Gastrocnemius medialis (tissue), 4 donors: ENCODE measurements around the gene ELFN2. TPM values are rescaled to one million over a fixed set of nuclear protein-coding genes. Genes with fewer than 3 reads are reported as not detected.

Source experiments
- ATAC-seq, 2 donors: fragments of 150-250 bp; one replicate each; pipeline ENCODE4 v1.9.1; 2016
- DNase-seq, 2 donors: peaks; one replicate each; pipeline ENCODE4 v3.0.0-alpha.2; 2019
- H3K27ac ChIP-seq, 4 donors: fragments of 200-600 bp; sonication (generic); 1 replicate in 1 of 4; 2 replicates in 3 of 4; pipeline ENCODE4 v1.5.1; 2016 to 2018; ENCODE audit warnings: mild to moderate bottlenecking in 2 of 4, moderate library complexity in 1 of 4
- H3K27me3 ChIP-seq, 3 donors: fragments of 200-600 bp; sonication (generic) in 2 of 3; 1 replicate in 1 of 3; 2 replicates in 2 of 3; pipeline versions ENCODE4 v1.5.1 to v1.6.0; 2016 to 2019; ENCODE audit warnings: mild to moderate bottlenecking in 1 of 3, moderate library complexity in 1 of 3
- H3K36me3 ChIP-seq, 2 donors: fragments of 200-600 bp; sonication (generic) in 1 of 2; one replicate each; pipeline ENCODE4 v1.5.1; 2017 to 2018
- H3K4me1 ChIP-seq, 2 donors: fragments of 200-600 bp; sonication (generic) in 1 of 2; one replicate each; pipeline ENCODE4 v1.5.1; 2016 to 2017; ENCODE audit warnings: mild to moderate bottlenecking in 2 of 2
- H3K4me3 ChIP-seq, 4 donors: fragments of 200-600 bp; sonication (generic) in 3 of 4; 1 replicate in 1 of 4; 2 replicates in 3 of 4; pipeline ENCODE4 v1.5.1; 2016 to 2019; ENCODE audit warnings: mild to moderate bottlenecking in 2 of 4
- H3K9me3 ChIP-seq, 3 donors: fragments of 200-600 bp; sonication (generic) in 2 of 3; 1 replicate in 1 of 3; 2 replicates in 2 of 3; pipeline ENCODE4 v1.5.1; 2016 to 2019
- CTCF ChIP-seq, 5 experiments: fragments of 450-650 bp in 3 of 5; fragments of 200-600 bp in 2 of 5; sonication (generic) in 2 of 5; IDR thresholded peaks in 4 of 5; conservative IDR thresholded peaks in 1 of 5; 1 replicate in 4 of 5; 2 replicates in 1 of 5; pipeline ENCODE4 v1.5.1; 2016 to 2019; ENCODE audit warnings: antibody characterized with exemption in 5 of 5, mild to moderate bottlenecking in 3 of 5, moderate library complexity in 3 of 5
- POLR2A ChIP-seq, 2 donors: fragments of 450-650 bp; IDR thresholded peaks; one replicate each; pipeline ENCODE4 v1.6.1; 2017; ENCODE audit warnings: antibody characterized with exemption in 2 of 2, mild to moderate bottlenecking in 2 of 2, moderate library complexity in 2 of 2
- in situ Hi-C, 4 donors: fragments of 200-750 bp; cut with MboI; loops; one replicate each; pipeline versions ENCODE4 v1.15.0 to v1.8.0; 2017; ENCODE audit warnings: low sequenced_read_pairs in 4 of 4
- intact Hi-C: fragments of 100-400 bp; cut with DNase I; formaldehyde crosslinking; loops from one replicate; pipeline ENCODE4 v1.15.1; 2023; ENCODE audit warnings: low total_unique reads
- total RNA-seq, 4 donors: library from RNA; depleted of rRNA; stranded (reverse); fragments of >200 nt; gene quantifications; one replicate each; pipeline versions ENCODE4 v1.1.0 to v1.2.3, GENCODE V29; 2016

ELFN2 gene
- total RNA-seq, 4 donors from 2014 or later, result 0.02 to 0.03 TPM; not detected in 2

GRCh38 chr22:37354261-37354660 is 73.0 kb downstream of the ELFN2 start:
- ATAC-seq (no peak), DNase-seq (no peak)
- Histone ChIP-seq H3K9me3 (no peaks in the 10 kb centered on the region), H3K27ac (no peak overlapping the region), H3K4me1 (no peaks in the 10 kb centered on the region), H3K27me3 (peaks cover 8 to 37% (median 20%) of the 10 kb centered on the region in 3 donors), H3K36me3 (no peaks in the 10 kb centered on the region), H3K4me3 (no peak overlapping the region)
- TF ChIP-seq POLR2A (IDR thresholded peaks at IDR 0.05), result no peak
- TF ChIP-seq CTCF (IDR thresholded peaks at IDR 0.05 in 4 of 5, conservative IDR thresholded peaks at IDR 0.05 in 1 of 5), result no peak
- intact Hi-C loops (no loop called here), in situ Hi-C loops (no loop called here)

GRCh38 chr22:37353839-37354238 is 73.4 kb downstream of the ELFN2 start:
- peaks cover 8 to 37% (median 20%) of the 10 kb centered on the region in 3 donors for H3K27me3 ChIP-seq
- no peaks in the 10 kb centered on the region for H3K9me3 ChIP-seq
- intact Hi-C loops (no loop called here), in situ Hi-C loops (no loop called here)
- ATAC-seq (no peak), DNase-seq (no peak)
- TF ChIP-seq CTCF (IDR thresholded peaks at IDR 0.05 in 4 of 5, conservative IDR thresholded peaks at IDR 0.05 in 1 of 5) (no peak), POLR2A (IDR thresholded peaks at IDR 0.05) (no peak)
- no peak overlapping the region for H3K27ac ChIP-seq
- H3K4me1 ChIP-seq, result no peaks in the 10 kb centered on the region
- no peak overlapping the region for H3K4me3 ChIP-seq
- no peaks in the 10 kb centered on the region for H3K36me3 ChIP-seq

GRCh38 chr22:37352481-37352880 is 74.8 kb downstream of the ELFN2 start:
- Histone ChIP-seq H3K36me3 (no peaks in the 10 kb centered on the region), H3K27me3 (peaks cover 8 to 37% (median 17%) of the 10 kb centered on the region in 3 donors), H3K27ac (no peak overlapping the region), H3K9me3 (no peaks in the 10 kb centered on the region), H3K4me1 (no peaks in the 10 kb centered on the region), H3K4me3 (no peak overlapping the region)
- intact Hi-C loops (no loop called here), in situ Hi-C loops (no loop called here)
- TF ChIP-seq POLR2A (IDR thresholded peaks at IDR 0.05), result no peak
- TF ChIP-seq CTCF (IDR thresholded peaks at IDR 0.05 in 4 of 5, conservative IDR thresholded peaks at IDR 0.05 in 1 of 5), result no peak
- ATAC-seq (no peak), DNase-seq (no peak)

GRCh38 chr22:37351232-37351631 is 76.0 kb downstream of the ELFN2 start:
- intact Hi-C loops, result no loop called here
- TF ChIP-seq CTCF (IDR thresholded peaks at IDR 0.05 in 4 of 5, conservative IDR thresholded peaks at IDR 0.05 in 1 of 5), result no peak
- TF ChIP-seq POLR2A (IDR thresholded peaks at IDR 0.05), result no peak
- H3K27me3 ChIP-seq, result peaks cover 8 to 30% (median 15%) of the 10 kb centered on the region in 3 donors
- no peak overlapping the region for H3K4me3 ChIP-seq
- H3K9me3 ChIP-seq, result no peaks in the 10 kb centered on the region
- DNase-seq (no peak), ATAC-seq (no peak)
- H3K27ac ChIP-seq, result no peak overlapping the region
- no peaks in the 10 kb centered on the region for H3K36me3 ChIP-seq
- H3K4me1 ChIP-seq, result no peaks in the 10 kb centered on the region
- in situ Hi-C loops, result no loop called here
